Esophagus squamous epithelium (tissue), 4 donors: Measurements from ENCODE around the gene AIF1.

ENCODE experiments used
- POLR2A ChIP-seq, 4 donors: fragments of 450-650 bp; IDR thresholded peaks; one replicate each; pipeline ENCODE4 v1.6.1; 2017; ENCODE audit warnings: antibody characterized with exemption in 4 of 4, mild to moderate bottlenecking in 4 of 4, moderate library complexity in 3 of 4
- TF ChIP-seq, protein P1 (sequence below), 6 experiments: fragments of 450-650 bp in 4 of 6; fragments of 200-600 bp in 2 of 6; sonication (generic) in 2 of 6; IDR thresholded peaks; one replicate each; pipeline ENCODE4 v1.5.1; 2016 to 2019; ENCODE audit warnings: antibody characterized with exemption in 6 of 6, mild to moderate bottlenecking in 4 of 6, moderate library complexity in 4 of 6

DNA sequence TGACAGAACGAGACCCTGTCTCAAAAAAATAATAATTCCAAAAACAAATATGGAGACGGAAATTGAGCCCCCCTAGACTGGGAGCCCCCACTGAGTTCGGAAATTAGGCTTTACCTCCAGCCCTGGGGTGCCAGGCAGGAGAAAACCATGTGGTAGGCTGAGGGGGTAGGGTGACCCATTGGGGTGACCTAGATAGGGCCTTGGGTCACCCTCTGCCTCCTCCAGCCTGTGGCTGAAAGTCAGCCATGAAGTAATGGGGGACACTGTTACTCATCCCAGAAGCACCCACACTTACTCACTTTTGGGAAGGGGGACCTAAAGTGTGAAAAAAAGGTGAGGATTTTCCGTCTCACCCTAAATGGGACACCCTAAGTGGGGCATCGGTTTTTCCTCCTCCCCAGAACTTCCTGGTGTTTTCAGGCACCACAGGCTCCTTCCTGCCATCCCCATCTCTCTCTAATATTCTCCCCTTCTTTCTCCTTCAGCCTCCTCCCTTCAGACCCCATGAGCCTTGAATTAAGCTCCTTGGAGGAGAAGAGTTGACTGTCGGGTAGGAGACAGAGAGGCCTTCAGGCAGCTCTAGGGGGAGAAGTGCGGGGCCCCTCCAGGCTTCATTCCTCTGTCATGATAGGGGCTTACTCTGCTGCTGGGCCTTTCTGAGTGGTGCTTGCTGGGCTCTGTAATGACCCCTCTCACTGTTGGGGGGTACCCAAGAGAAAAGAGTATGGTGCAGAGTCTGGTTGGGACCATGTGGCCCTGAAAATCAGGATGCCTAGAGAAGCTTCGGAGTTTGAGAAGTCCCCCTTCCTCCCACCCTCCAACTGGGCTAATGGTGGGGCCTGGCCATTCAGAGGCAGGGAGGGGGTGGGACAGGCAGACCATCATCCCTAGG, 35.2 kb upstream of the AIF1 start:
- TF ChIP-seq, protein P1, sequence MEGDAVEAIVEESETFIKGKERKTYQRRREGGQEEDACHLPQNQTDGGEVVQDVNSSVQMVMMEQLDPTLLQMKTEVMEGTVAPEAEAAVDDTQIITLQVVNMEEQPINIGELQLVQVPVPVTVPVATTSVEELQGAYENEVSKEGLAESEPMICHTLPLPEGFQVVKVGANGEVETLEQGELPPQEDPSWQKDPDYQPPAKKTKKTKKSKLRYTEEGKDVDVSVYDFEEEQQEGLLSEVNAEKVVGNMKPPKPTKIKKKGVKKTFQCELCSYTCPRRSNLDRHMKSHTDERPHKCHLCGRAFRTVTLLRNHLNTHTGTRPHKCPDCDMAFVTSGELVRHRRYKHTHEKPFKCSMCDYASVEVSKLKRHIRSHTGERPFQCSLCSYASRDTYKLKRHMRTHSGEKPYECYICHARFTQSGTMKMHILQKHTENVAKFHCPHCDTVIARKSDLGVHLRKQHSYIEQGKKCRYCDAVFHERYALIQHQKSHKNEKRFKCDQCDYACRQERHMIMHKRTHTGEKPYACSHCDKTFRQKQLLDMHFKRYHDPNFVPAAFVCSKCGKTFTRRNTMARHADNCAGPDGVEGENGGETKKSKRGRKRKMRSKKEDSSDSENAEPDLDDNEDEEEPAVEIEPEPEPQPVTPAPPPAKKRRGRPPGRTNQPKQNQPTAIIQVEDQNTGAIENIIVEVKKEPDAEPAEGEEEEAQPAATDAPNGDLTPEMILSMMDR (IDR thresholded peaks at IDR 0.05), result no peak
- no peak for TF ChIP-seq POLR2A (IDR thresholded peaks at IDR 0.05)
